HS-5 (cell line): ENCODE measurements around the gene MRPL43.
"Not testable (repeated sequence)": the region's sequence is repeated elsewhere in the genome, so short reads cannot be mapped to it uniquely, and the experiment has no call there.

ENCODE experiments used
- DNase-seq: peaks from one replicate; pipeline ENCODE4 v3.0.0-alpha.2; 2012; ENCODE audit warnings: low read depth

Gene MRPL43

DNA sequence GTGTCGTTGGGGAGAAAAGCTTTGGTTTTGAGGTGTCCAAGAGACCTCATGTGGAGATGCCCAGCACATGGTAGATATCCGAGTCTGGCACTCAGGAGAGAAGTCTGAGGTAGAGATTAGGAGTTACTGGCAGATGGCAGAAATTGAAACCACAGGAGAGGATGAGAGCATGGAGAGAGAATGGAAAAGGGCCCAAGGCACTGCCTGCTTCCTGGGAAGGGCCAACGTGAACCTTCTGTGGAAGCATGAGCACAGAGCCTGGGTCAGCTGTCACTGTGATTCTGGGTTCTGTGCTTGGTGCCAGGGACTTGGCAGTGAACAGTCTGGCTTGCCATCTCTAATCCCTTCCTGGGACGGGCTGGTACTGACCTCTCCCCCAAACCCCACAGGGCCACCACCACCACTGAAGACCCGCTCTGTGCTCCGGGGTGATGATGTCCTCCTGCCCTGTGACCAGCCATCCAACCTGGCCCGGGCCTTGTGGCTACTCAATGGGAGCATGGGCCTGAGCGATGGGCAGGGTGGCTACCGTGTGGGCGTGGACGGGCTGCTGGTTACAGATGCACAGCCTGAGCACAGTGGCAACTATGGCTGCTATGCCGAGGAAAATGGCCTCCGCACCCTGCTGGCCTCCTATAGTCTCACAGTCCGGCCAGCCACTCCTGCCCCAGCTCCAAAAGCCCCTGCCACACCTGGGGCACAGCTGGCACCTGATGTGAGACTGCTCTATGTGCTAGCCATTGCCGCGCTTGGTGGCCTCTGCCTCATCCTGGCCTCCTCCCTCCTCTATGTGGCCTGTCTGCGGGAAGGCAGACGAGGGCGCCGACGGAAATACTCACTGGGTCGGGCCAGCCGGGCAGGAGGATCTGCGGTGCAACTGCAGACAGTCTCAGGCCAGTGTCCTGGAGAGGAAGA lies 4.1 kb downstream of the MRPL43 start:
- no peak for DNase-seq

DNA sequence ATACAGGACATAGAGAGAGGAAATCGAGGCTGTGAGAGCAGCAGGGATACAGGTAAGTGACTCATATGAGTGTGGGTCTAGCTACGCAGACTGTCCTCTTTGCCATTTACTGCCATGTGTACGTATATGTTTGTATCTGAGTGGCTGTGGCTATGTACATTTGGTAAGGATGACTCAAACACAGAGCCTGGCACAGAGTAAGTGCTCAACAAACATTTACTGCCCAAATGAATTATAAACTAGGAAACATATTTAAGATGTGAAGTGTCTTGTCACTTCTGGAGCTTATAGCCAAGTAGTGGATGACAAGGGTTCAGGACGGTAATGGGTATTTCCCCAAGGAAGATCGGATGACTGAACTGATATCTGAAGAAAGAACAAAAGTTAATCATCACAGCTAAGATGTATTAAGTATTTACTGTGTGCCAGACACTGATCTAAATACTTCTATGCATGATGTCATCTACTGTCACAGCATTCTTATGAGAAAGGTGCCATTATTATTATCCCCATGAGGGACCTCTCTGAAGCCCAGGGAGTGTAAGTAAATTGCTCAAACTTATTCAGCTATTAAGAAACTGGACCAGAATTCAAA lies 6.0 kb downstream of the MRPL43 start:
- no peak for DNase-seq

DNA sequence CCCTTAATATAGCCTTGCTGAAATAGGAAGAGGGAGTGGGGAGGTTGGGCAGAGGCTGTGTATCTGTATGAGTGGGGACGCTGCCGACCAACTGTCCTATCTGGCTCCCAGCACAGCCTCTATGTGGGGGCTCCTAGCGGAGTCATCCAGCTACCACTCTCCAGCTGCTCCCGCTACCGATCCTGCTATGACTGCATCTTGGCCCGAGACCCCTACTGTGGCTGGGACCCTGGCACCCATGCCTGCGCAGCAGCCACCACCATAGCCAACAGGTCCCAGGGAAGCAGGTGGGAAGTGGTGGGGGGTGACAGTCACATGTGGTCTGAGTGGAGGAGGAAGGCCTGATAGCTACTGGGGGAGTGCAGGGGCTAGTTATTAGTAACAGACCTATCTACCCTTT lies 6.6 kb downstream of the MRPL43 start:
- DNase-seq: no peak

DNA sequence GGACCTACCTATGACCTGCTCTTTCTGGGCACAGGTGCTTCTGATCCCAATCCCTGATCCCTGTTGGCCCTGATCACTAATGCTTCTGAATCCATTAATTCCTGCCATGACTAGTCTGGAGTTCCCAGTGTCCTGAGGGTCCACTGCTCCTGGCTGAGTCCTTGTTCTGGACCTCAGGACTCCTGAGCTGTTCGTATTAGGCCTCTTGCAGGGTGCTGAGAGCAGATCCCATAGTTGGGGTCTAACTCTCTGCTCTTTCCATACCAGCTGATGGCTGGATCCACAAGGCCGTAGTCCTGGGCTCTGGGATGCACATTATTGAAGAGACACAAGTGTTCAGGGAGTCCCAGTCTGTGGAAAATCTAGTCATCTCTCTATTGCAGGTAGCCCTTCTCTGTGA lies 7.0 kb downstream of the MRPL43 start:
- DNase-seq: no peak

DNA sequence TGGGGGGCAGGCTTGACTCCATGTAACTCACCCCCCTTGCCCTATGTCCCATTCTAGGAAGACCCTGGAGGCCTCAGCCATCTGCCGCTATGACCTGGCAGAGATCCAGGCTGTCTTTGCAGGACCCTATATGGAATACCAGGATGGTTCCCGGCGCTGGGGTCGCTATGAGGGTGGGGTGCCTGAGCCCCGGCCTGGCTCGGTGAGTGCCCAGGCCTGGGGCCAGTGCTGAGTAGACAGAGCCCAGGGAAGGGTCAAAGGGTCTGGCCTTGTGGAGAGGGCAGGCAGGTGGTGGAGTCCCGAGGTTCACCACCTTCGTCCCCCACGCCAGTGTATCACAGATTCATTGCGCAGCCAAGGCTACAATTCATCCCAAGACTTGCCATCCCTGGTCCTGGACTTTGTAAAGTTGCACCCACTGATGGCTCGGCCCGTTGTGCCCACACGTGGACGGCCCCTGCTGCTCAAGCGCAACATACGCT lies 7.5 kb downstream of the MRPL43 start:
- no peak for DNase-seq

DNA sequence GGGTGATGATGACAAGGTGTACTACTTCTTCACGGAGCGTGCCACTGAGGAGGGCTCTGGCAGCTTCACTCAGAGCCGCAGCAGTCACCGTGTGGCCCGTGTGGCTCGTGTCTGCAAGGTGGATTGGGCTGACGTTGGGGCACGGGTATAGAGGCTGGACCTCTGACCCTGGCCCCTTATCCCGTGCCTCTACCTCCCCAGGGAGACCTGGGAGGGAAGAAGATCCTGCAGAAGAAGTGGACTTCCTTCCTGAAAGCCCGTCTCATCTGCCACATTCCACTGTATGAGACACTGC lies 8.4 kb downstream of the MRPL43 start:
- no peak for DNase-seq

DNA sequence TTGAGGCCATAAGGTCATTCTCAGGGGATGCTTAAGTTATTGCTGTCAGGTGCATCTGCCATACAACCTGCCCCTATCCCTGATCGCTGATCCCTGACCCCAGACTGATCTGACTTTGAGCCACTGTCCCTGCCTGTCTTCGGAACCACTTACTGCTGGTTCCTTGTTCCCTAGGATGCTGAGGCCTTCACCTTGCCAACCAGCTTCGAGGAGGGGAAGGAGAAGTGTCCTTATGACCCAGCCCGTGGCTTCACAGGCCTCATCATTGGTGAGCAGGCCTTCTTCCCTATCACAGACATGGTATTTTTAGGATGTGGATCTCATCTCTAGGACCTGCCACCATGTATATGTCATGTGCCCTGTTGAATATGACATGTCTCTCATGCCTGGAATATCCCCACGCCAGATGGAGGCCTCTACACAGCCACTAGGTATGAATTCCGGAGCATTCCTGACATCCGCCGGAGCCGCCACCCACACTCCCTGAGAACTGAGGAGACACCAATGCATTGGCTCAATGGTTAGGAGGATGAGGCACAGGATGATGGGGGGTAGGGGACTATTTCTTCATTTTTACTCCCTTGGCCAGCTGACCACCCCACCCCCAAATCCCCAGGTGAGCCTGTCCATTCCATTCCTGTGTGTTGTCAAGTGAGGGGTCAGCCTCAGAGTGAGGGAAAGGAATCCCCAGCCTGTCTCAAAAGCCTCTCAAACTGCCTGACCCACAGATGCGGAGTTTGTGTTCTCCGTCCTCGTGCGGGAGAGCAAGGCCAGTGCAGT lies 9.0 kb downstream of the MRPL43 start:
- DNase-seq: no peak

DNA sequence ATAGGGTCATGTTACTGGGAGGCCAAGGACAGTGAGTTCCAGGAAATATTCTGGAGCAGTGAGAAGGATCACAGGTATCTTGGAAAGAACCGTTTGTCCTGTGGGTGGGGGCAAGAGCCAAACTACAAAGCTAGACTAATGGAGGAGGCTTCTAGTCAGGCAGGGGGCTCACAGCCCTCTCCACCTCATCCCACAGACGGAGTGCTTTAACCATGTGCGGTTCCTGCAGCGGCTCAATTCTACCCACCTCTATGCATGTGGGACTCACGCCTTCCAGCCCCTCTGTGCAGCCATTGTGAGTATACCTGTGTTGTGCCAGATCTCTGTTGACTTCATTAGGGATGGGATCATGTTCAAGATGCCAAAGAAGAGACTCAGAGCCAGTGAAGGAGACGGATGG lies 9.9 kb downstream of the MRPL43 start:
- no peak for DNase-seq

DNA sequence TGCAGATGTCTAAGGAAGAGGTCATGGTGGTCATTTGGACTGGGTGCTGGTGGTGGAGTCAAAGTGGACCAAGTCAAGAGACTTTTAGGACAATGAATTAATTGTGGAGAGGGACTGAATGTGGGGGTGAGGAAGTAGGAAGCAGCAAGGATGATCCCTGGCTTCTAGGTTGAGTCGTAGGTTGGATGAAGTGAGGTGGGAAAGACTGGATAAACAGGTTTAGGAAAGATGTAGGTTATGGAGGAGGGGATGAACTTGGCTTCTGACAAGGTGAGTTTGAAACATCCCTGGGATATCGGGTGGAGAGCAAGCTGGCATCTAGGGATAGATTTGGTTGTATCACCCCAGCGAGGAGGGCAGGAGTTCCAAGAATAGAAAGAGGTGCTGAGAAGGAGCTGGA lies 10.4 kb downstream of the MRPL43 start:
- DNase-seq: no peak

DNA sequence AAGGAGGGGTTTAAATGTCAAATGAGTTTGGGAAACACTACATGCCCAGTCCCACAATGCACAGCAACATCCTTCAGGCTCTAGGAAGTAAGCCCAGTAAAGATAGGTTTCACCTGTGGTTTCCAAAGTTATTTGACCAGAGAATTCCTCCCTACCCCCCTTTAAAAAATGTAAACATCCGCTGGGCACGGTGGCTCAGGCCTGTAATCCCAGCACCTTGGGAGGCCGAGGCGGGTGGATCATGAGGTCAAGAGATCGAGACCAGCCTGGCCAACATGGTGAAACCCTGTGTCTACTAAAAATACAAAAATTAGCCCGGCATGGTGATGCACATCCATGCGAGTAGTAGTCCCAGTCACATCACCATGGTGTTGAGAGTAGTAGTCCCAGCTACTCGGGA lies 11.9 kb downstream of the MRPL43 start:
- DNase-seq: not testable (repeated sequence)

DNA sequence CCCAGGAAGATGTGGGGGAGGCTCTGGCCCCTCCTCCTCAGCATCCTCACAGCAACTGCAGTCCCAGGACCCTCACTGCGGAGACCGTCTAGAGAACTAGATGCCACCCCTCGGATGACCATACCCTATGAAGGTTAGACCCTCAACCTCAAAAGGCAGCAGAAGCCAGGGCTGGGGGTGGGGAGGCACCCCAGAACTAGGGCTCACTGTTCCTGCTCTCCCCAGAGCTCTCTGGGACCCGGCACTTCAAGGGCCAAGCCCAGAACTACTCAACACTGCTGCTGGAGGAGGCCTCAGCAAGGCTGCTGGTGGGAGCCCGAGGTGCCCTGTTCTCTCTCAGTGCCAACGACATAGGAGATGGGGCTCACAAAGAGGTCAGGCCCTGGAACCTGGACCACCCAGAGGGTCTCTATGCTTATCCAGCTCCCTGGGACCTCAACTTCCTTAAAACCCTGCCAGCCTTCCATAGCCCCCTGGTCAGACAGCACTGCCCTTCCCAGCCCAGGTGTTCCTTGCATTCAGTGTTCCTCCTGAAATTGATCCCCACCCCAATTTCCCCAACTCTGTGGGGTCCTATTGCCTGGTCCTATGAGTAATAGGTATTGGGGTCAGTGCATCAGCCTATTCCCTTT lies 14.3 kb downstream of the MRPL43 start:
- no peak for DNase-seq

DNA sequence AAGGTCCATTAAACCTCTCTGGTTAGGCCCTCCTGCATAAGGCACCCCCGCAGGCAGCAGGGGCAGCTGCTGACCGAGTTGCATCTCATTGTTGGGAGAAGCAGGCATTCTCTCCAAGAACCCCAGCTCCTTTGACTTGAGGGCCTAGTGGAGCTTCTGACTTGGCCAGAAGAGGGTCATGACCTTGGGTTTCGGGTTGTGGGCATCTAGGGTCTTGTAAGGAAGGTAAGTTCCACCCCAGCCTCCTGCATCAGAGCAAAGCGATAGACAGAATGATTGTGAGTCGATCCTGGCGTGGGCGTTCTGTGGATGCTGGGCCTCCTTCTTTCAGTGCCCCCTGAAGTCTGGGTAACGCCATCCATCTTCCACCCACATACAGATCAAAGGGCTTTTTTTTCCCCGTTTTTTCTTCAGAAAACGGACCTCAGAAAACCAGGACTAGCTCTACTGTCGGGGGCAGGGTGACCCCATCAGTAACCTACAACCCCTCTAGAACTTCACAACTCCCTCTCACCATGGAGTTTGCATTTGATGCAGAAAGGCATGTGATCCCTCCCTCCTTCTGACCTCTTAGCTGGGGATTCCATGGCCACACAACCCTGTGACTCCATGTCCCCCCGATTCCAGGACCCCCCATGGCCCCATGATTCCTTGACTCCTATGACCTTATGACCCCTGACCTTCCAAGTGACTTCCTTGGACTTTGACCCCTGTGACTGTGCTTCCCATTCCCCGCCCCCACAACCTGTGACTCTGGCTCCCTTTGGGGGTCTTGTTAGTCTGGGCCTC lies 15.0 kb downstream of the MRPL43 start:
- DNase-seq: no peak

DNA sequence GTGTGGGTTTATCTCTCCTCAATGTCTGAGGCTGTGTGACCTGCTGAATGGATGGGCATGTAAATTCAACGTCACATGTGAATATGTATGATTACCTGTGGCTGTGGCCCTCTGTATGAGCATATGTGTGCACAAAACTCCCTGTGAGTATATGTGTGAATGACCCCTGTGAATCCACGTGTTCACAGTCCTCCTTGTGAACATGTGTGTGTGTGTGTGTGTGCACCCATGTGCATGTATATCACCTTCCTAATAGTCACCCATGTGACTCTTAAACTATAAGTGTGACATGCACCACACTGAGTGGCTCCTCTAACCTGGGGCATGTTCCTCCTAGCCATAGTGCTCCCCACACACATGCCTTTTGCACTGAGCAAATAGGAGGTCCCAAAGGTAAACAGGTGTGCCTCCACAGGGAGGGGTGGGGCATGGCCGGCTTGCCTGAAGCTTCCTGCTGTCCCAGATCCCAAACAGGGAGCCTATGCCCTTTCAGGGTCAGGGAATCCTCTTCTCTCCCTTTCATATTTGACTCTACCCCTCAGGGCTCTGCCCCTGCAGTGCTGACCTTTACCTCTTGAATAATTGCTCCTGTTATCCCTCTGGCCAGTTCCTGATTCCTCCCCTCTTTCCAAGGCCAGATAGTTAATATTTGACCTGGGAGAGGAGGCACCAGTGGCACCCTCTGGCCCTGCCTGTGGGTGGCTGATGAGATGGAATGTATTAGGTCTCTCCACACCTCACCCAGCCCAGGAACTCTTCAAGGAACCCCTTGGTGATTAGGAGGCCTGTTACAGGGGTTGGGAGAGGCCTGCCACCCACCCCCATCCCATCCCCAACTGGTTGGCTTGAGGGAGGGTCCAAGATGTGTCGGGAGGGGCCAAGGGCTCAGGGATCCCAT lies 16.1 kb downstream of the MRPL43 start:
- no peak for DNase-seq

DNA sequence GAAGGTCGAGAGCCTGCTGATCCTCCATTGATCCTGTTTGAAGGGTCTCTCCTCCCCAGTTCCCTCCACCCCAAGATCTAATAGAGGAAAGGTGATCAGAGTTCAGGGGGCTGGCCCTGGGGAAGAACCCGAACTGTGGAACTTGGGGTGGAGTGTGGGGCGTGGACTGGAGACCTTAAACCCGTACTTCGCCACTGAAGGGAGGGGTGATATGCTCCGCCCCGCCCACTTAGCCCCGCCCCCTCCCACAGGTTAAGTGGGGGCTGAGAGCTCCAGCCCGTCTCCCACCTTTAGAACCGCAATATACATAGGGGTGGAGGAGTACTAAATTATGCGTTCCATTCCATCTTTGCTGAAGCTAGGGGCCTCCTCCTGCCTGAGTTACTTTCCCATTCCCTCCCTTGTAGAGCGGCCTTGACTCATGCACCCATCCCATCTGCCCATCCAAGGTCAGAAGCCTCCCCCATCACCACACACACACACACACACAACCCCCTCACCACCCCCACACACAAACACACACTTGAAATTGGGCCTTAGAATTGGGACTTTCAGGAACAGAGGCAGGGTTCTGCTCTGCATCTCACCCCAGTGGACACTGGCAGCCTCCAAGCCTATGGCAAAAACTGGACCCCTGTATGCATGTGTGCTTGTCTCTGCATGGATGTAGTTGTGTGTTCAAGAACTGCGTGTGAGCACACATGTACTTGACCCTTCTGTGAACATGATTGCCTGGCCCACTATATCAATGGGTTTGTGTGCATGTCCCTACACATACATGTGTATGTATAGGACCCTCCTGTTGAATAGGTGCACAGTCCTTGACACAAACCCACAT lies 17.0 kb downstream of the MRPL43 start:
- no peak for DNase-seq

DNA sequence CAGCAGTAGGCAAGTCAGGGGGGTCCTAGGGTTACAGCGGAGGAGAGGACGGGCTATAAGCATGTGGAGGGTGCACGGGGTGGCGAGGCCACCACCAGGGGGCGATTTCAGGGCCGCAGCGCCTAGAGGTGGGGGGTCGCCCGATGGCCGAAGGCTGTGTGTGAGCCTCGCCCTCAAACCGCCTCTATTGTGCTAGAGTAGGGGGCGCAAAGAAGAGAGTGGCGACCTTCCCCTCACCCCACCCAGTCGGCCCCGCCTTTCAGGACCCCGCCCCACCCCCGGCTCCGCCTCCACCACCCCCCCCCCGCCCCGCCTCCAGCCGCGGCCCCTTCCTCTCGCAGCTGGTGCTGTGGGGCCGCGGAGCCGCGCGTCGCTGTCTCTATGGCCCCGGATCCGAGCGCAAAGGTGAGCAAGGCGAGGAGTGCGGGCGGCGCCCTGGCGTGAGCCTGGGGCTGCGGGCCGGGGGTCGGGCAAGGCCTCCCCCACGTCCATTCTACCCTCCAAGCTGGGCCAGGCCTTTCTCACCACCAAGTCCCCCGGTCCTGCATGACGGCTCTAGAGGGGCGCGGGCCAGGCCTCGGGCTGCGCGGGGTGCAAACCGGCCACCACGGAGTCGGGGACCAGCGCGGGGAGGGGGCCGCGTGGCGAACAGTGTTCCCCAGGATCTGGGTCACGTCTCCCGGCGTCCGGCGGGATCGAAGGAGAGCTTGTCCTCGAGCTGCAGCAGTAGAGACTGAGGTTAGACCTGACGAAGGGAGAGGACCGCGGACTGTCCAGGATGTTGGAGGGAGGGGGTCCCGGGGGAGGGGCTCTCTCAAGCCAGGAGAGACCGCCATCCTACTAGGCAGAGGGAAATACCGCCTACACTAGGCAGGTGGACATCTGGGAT lies 17.9 kb downstream of the MRPL43 start, which contains the start of gene SEMA4G:
Gene SEMA4G (plus strand): TSS at position 318 of the 889 bp plus-strand sequence. CDS start 3,409 bp downstream, outside the sequence.
- DNase-seq: no peak

DNA sequence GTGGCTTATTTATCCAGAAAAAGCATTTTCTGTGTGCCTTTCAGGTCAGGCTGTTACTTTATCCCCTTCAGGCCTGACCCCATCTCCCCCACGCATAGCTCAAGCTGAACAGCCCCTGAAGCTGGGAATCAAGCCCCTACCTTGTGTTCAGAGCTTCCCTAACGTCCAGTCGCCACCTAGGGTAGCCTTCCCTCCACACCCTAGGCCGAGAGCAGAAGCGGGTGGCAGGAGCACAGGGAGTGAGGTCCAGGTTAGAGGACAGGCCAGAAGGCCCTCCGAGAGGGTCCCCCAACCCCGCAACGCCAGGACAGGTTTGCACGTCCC lies 18.5 kb downstream of the MRPL43 start:
- DNase-seq: no peak

DNA sequence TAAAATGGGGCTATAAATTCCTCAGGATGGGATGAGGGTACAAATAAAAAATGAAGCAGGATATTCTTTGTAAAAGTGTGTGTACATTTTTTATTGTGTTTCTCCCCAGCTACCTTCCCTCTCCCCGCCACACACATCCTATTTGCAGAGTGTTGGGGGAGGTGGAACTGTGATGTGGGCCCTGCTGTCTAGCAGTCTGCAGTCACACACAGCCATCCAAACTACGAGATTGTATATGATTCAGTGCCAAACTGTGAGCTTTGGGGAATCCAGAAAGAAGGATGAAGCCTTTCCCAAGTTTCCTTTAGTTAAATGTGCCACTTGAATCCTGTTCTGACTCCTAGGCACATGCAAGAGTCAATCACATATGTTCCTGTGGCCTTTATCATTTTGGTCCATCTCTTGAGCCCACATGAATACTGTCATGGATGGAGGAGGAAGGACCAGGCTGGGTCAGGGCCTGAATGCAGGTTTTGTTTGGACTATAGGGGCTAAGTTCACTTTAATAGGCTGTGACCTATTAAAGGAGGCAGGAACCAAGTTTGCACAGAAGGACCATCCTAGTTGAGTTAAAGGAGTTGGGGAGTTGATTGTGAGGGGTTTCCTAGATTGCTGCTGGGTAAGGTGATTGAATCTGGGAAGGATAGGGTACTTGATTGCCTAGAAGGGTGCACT lies 19.1 kb downstream of the MRPL43 start:
- DNase-seq: no peak

DNA sequence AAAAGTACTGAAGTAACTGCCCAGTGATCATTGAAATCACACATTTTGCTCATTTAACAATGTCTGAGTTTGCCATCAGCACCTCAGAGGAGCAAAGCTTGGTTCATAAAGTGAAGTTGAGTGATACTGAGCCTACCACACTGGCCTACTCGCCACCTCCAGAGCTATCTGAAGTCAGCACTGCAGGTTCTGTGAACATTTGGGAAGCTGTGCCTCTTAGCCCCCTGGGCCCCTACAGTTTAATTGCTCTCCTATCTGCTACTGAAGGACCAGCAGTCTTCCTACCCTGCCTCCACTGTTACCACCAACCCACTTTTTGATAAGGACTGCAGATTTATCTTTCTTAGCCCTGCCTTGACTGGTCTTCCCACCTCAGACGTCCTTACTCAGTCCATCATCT lies 20.0 kb downstream of the MRPL43 start:
- no peak for DNase-seq
